SK-N-SH (cell line): ENCODE data around the gene SERP2. TPM values are rescaled to one million over a fixed set of nuclear protein-coding genes. Genes with fewer than 3 reads are reported as not detected.

Source experiments
- CTCF ChIA-PET: fragments of 300-600, 350-600 bp; formaldehyde crosslinking; extraction: SDS; loops from one replicate; lab custom pipeline; 2021; lab: Yijun Ruan, JAX
- POLR2A ChIA-PET: fragments of 350-600 bp; sonication (Branson Sonifier 250); formaldehyde crosslinking; extraction: SDS; loops from one replicate; lab custom pipeline; 2020; ENCODE audit warnings: antibody characterized with exemption, inconsistent platforms; lab: Yijun Ruan, JAX
- DNase-seq: peaks from one replicate; pipeline ENCODE4 v3.0.0; 2012
- H2AFZ ChIP-seq: fragments of 200-600 bp; sonication (generic); 2 replicates; pipeline ENCODE4 v1.8.1; 2016; ENCODE audit warnings: antibody characterized with exemption, mild to moderate bottlenecking, low read depth
- H3F3A ChIP-seq: fragments of 200-600 bp; sonication (generic); replicated peaks from 2 replicates; pipeline ENCODE3; 2016; ENCODE audit warnings: antibody characterized with exemption, mild to moderate bottlenecking; ENCODE audit not compliant: insufficient read depth
- H3K27ac ChIP-seq, 2 experiments: fragments of 200-500 bp in 1 of 2; fragments of 200-600 bp in 1 of 2; sonication (Bioruptor generic) in 1 of 2; sonication (generic), shearing (Covaris generic) in 1 of 2; 2 replicates each; pipeline versions ENCODE4 v1.5.1 to v1.6.1; 2014 to 2016; ENCODE audit warnings: low read depth in 2 of 2, inconsistent platforms in 1 of 2, low read length in 1 of 2, mild to moderate bottlenecking in 1 of 2, mixed read lengths in 1 of 2
- H3K27me3 ChIP-seq: fragments of 200-600 bp; sonication (generic), shearing (Covaris generic); 2 replicates; pipeline ENCODE4 v1.6.1; 2016; ENCODE audit warnings: mixed run types; ENCODE audit not compliant: insufficient read depth
- H3K36me3 ChIP-seq, 2 experiments: fragments of 200-500 bp in 1 of 2; fragments of 200-600 bp in 1 of 2; sonication (Bioruptor generic) in 1 of 2; sonication (generic) in 1 of 2; replicated peaks in 1 of 2; 2 replicates each; pipeline versions ENCODE3 to v1.5.1; 2014 to 2016; ENCODE audit warnings: low read length in 1 of 2, mild to moderate bottlenecking in 1 of 2; ENCODE audit not compliant: insufficient read depth in 2 of 2, control insufficient read depth in 1 of 2
- H3K4me1 ChIP-seq, 2 experiments: fragments of 200-500 bp in 1 of 2; fragments of 200-600 bp in 1 of 2; sonication (Bioruptor generic) in 1 of 2; sonication (generic), shearing (Covaris generic) in 1 of 2; 2 replicates each; pipeline versions ENCODE4 v1.5.1 to v1.6.1; 2014 to 2016; ENCODE audit warnings: low read depth in 1 of 2, low read length in 1 of 2, mixed run types in 1 of 2; ENCODE audit not compliant: insufficient read depth in 2 of 2, control insufficient read depth in 1 of 2
- H3K4me2 ChIP-seq: fragments of 200-600 bp; sonication (generic), shearing (Covaris generic); 2 replicates; pipeline ENCODE4 v1.6.1; 2017; ENCODE audit warnings: mixed run types
- H3K4me3 ChIP-seq, 2 experiments: fragments of 200-500 bp in 1 of 2; fragments of 200-600 bp in 1 of 2; sonication (Bioruptor generic) in 1 of 2; sonication (generic), shearing (Covaris generic) in 1 of 2; 2 replicates each; pipeline versions ENCODE4 v1.5.1 to v1.8.1; 2014 to 2016; ENCODE audit warnings: low read depth in 2 of 2, inconsistent platforms in 1 of 2, low read length in 1 of 2, mild to moderate bottlenecking in 1 of 2, mixed read lengths in 1 of 2, moderate library complexity in 1 of 2
- H3K79me2 ChIP-seq: fragments of 200-600 bp; sonication (generic); 2 replicates; pipeline ENCODE4 v1.8.1; 2017; ENCODE audit warnings: mild to moderate bottlenecking; ENCODE audit not compliant: insufficient read depth
- H3K9ac ChIP-seq: fragments of 200-600 bp; sonication (generic); 2 replicates; pipeline ENCODE4 v1.6.1; 2017; ENCODE audit warnings: mixed run types
- H3K9me2 ChIP-seq: fragments of 200-600 bp; sonication (generic); 2 replicates; pipeline ENCODE4 v1.6.1; 2017; ENCODE audit warnings: mixed run types
- H3K9me3 ChIP-seq: fragments of 200-600 bp; sonication (generic); 2 replicates; pipeline ENCODE4 v1.6.1; 2017; ENCODE audit warnings: mixed run types, mild to moderate bottlenecking, moderate library complexity
- H4K20me1 ChIP-seq: fragments of 200-600 bp; sonication (generic); 2 replicates; pipeline ENCODE4 v1.6.1; 2017; ENCODE audit warnings: mild to moderate bottlenecking, mixed run types; ENCODE audit not compliant: insufficient read depth
- EZH2phosphoT487 ChIP-seq: fragments of 200-600 bp; sonication (generic); IDR thresholded peaks from 2 replicates; pipeline ENCODE4 v1.6.1; 2017; ENCODE audit warnings: low read depth, mixed run types, mild to moderate bottlenecking, antibody characterized with exemption, moderate library complexity, borderline replicate concordance
- FOXJ3 ChIP-seq: sonication (generic); formaldehyde crosslinking; IDR thresholded peaks from 2 replicates; pipeline ENCODE4 v1.5.1; 2020; ENCODE audit warnings: mild to moderate bottlenecking, missing genetic modification reagents
- NRF1 ChIP-seq: IDR thresholded peaks from 2 replicates; pipeline ENCODE4 v1.6.1; 2012; ENCODE audit warnings: low read depth, mild to moderate bottlenecking, low read length
- RAD21 ChIP-seq: IDR thresholded peaks from 2 replicates; pipeline ENCODE4 v1.6.1; 2012; ENCODE audit warnings: mild to moderate bottlenecking, low read length
- RCOR1 ChIP-seq: fragments of 150-350 bp; IDR thresholded peaks from 2 replicates; pipeline ENCODE4 v1.6.1; 2017; ENCODE audit warnings: antibody characterized with exemption, low read length
- SIN3A ChIP-seq: IDR thresholded peaks from 2 replicates; pipeline ENCODE4 v1.6.1; 2012; ENCODE audit warnings: low read depth, mild to moderate bottlenecking, low read length, moderate library complexity, borderline replicate concordance
- YY1 ChIP-seq: IDR thresholded peaks from 2 replicates; pipeline ENCODE4 v1.4.0; 2012; ENCODE audit warnings: low read depth, mild to moderate bottlenecking
- WGBS: methylation state at CpG from one replicate; pipeline ENCODE4 v1.1.6; 2017; ENCODE audit warnings: low lambda C conversion rate; 5-methylcytosine and 5-hydroxymethylcytosine counted together
- polyA plus RNA-seq, 3 experiments: library from polyadenylated mRNA; depleted of rRNA; stranded (reverse); fragments of >200 nt; gene quantifications; 2 replicates each; pipeline ENCODE4 v1.2.3, GENCODE V29; 2012
- TF ChIP-seq, protein P1 (sequence below): fragments of 200-600 bp; sonication (generic); IDR thresholded peaks from 2 replicates; pipeline ENCODE4 v1.6.1; 2017; ENCODE audit warnings: antibody characterized with exemption, mild to moderate bottlenecking, moderate library complexity
- TF ChIP-seq, protein P2 (sequence below): fragments of 150-350 bp; IDR thresholded peaks from 2 replicates; pipeline ENCODE4 v1.6.1; 2016; ENCODE audit warnings: mild to moderate bottlenecking, low read depth, low read length

SERP2 gene
- polyA plus RNA-seq, 1 of the 3 experiments (the other 2 are of a cell fraction): 4.9 TPM

DNA sequence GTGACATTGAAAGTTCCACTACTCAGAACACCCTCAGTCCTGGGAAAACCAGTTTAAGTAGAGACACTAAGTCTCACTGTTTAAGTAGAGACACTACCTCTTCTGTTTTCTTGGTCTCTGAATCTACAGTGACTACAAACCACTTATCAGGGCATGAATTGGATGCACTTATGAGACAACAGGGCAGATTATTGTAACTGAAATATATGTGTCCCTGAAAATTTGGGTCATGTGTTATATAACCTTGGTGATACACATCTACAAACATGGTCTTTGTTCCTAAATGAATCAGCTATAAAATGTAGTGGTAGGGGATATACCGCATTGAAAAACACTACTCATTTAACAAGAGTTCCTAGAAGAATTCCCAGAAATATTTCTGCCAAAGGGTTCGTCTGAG, 55.7 kb downstream of the SERP2 start:
- Histone ChIP-seq H3K9ac (no peak overlapping the region), H3F3A (peaks cover 26% of the 10 kb centered on the region)
- CTCF ChIA-PET: interaction anchor here (1.4 kb wide), 1 partner anchor 521 kb away, joined by 4 read pairs; no protein-coding TSS in a partner anchor
- TF ChIP-seq RCOR1: no peak
- TF ChIP-seq EZH2phosphoT487: no peak
- TF ChIP-seq YY1: no peak
- TF ChIP-seq SIN3A: no peak
- TF ChIP-seq FOXJ3 (CRISPR knock-in tag): no peak
- TF ChIP-seq, all 33 proteins: peak for 0
- no peak overlapping the region for H3K4me3 ChIP-seq
- H4K20me1 ChIP-seq: peaks cover 11% of the 10 kb centered on the region; the same call in 1 of the 2 replicates
- POLR2A ChIA-PET: no interaction called here
- H3K36me3 ChIP-seq: peaks cover 21 to 32% of the 10 kb centered on the region in 2 experiments
- H3K27ac ChIP-seq: no peak overlapping the region
- DNase-seq: no peak
- H2AFZ ChIP-seq: no peak overlapping the region
- H3K27me3 ChIP-seq: no peaks in the 10 kb centered on the region
- no peaks in the 10 kb centered on the region for H3K9me3 ChIP-seq
- H3K79me2 ChIP-seq: peaks cover 4% of the 10 kb centered on the region; the same call in 1 of the 2 replicates
- peaks cover 0 to 26% of the 10 kb centered on the region in 2 experiments; a peak in 2 of 4 replicates for H3K4me1 ChIP-seq
- H3K4me2 ChIP-seq: no peak overlapping the region
- 91% methylated on average over 2 of the region's 2 CpGs for WGBS
- H3K9me2 ChIP-seq: no peaks in the 10 kb centered on the region

DNA sequence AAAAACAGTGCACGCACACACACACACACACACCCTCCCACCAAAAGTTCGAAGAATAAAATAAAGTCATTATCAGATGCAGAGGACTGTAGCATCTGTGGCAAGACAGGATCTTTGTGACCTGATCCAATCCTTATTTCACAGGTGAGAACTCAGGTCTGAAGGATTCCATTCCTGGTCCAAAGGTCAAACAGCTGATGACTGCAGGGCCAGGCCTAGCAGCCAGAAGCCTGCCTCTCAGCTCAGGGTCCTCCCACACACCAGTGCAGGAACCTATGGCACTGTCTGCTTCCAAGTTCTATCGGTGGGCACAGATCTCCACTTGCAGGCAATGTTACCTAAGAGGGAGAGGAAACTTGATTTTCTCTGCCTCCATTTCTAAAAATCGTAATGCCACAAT, 57.5 kb downstream of the SERP2 start:
- Histone ChIP-seq H3F3A (peaks cover 32% of the 10 kb centered on the region), H2AFZ (no peak overlapping the region), H3K9ac (no peak overlapping the region), H3K4me2 (no peak overlapping the region), H3K4me1 (peaks cover 4 to 25% of the 10 kb centered on the region in 2 experiments; a peak in 2 of 4 replicates), H3K27ac (no peak overlapping the region; a peak in 1 of 4 replicates), H3K9me2 (no peaks in the 10 kb centered on the region), H3K27me3 (no peaks in the 10 kb centered on the region), H3K36me3 (peaks cover 26 to 37% of the 10 kb centered on the region in 2 experiments), H4K20me1 (peaks cover 17% of the 10 kb centered on the region; the same call in 1 of the 2 replicates), H3K4me3 (no peak overlapping the region), H3K9me3 (no peaks in the 10 kb centered on the region), H3K79me2 (peaks cover 18% of the 10 kb centered on the region)
- ChIA-PET CTCF (interaction anchor here (0.8 to 1.4 kb wide), 4 partner anchors 17 to 526 kb away, joined by 3 read pairs; no protein-coding TSS in a partner anchor), POLR2A (no interaction called here)
- DNase-seq: no peak
- TF ChIP-seq RAD21 (0 out of 2 replicates have a peak, but pooled peaks have one; percentile 10), NRF1 (no peak)
- TF ChIP-seq, protein P1, sequence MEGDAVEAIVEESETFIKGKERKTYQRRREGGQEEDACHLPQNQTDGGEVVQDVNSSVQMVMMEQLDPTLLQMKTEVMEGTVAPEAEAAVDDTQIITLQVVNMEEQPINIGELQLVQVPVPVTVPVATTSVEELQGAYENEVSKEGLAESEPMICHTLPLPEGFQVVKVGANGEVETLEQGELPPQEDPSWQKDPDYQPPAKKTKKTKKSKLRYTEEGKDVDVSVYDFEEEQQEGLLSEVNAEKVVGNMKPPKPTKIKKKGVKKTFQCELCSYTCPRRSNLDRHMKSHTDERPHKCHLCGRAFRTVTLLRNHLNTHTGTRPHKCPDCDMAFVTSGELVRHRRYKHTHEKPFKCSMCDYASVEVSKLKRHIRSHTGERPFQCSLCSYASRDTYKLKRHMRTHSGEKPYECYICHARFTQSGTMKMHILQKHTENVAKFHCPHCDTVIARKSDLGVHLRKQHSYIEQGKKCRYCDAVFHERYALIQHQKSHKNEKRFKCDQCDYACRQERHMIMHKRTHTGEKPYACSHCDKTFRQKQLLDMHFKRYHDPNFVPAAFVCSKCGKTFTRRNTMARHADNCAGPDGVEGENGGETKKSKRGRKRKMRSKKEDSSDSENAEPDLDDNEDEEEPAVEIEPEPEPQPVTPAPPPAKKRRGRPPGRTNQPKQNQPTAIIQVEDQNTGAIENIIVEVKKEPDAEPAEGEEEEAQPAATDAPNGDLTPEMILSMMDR: no peak
- 93% methylated on average over 4 of the region's 4 CpGs for WGBS

- no peak for DNase-seq
- CTCF ChIA-PET: no interaction called here
- Histone ChIP-seq H3K36me3 (peaks cover 26 to 37% of the 10 kb centered on the region in 2 experiments), H3K4me1 (peaks cover 7 to 28% of the 10 kb centered on the region in 2 experiments; a peak in 2 of 4 replicates), H3K9me2 (no peaks in the 10 kb centered on the region), H2AFZ (no peak overlapping the region), H3F3A (peaks cover 37% of the 10 kb centered on the region), H3K4me3 (no peak overlapping the region), H3K79me2 (peaks cover 27% of the 10 kb centered on the region), H3K27me3 (no peaks in the 10 kb centered on the region), H3K4me2 (no peak overlapping the region), H3K9me3 (no peaks in the 10 kb centered on the region), H3K9ac (no peak overlapping the region), H3K27ac (no peak overlapping the region), H4K20me1 (peaks cover 17% of the 10 kb centered on the region; the same call in 1 of the 2 replicates)
- WGBS: 98% methylated on average over 5 of the region's 5 CpGs
- POLR2A ChIA-PET: no interaction called here
- TF ChIP-seq FOXJ3 (CRISPR knock-in tag) (no peak), EZH2phosphoT487 (no peak)
- TF ChIP-seq, protein P2, sequence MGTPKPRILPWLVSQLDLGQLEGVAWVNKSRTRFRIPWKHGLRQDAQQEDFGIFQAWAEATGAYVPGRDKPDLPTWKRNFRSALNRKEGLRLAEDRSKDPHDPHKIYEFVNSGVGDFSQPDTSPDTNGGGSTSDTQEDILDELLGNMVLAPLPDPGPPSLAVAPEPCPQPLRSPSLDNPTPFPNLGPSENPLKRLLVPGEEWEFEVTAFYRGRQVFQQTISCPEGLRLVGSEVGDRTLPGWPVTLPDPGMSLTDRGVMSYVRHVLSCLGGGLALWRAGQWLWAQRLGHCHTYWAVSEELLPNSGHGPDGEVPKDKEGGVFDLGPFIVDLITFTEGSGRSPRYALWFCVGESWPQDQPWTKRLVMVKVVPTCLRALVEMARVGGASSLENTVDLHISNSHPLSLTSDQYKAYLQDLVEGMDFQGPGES: no peak
Measured at GRCh38 chr13:44432650-44433049, 59.0 kb downstream of the SERP2 start.
